Right renal pelvis (tissue), 4 donors: Measurements from ENCODE around the gene DBR1. TPM values are rescaled to one million over a fixed set of nuclear protein-coding genes. Genes with fewer than 3 reads are reported as not detected.
A peak's percentile ranks its signal among the peaks of the same experiment; 100 is the strongest.
"Not testable (repeated sequence)": the region's sequence is repeated elsewhere in the genome, so short reads cannot be mapped to it uniquely, and the experiment has no call there.

Experiments
- DNase-seq, 4 donors: peaks; one replicate each; pipeline ENCODE4 v3.0.0-alpha.2; 2013; ENCODE audit warnings: low read depth in 4 of 4, low spot score in 3 of 4, missing footprints in 1 of 4
- polyA plus RNA-seq, 4 donors: library from polyadenylated mRNA; unstranded; fragments of 120-200 nt; gene quantifications; one replicate each; pipeline ENCODE4 v1.2.1, GENCODE V29; 2013; ENCODE audit not compliant: insufficient read length in 4 of 4

The DBR1 gene
- polyA plus RNA-seq, 4 donors = 18.6 to 24.7 (median 23.6) TPM

DNA sequence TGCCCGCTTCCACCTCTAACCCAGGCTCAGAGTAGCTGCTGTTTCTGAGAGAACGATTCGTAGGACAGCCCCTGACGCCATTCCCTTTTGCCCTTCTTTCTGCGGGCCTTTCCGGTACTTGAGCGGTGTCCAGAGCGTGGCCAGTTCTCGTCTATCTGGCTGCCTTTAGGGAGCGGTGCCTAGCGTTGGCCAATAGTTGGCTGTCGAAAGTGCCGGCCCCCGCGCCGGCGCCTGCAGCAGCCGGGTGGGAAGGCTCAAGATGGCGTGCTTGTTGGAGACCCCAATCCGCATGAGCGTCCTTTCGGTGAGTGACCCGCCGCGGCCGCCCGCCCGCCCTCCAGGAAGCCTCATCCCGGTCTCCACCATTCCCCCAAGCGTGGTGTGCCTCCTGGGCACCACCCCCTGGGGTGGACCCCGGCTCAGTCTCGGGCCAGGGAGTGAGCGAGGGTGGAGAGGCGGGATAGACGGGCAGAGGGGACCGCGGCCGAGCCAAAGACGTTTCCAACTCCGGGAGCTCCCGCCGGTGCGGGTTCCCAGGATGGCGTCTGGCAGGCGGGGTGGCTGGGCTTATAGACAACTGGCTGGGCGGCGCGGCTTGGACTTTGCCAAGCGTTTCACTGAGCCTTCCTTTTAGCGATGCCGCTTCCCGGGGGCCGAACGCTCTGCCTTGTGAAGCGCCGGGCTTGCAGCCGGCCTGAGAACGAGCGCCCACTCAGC is 12.7 kb upstream of the DBR1 start, which contains the start of gene ARMC8:
TSS of gene ARMC8 (plus strand) at position 6 of the 717 bp plus-strand sequence. CDS start at position 260, 254 bp downstream.
- peak in 3 of 4 donors; percentile 29 to 90 (median 84) for DNase-seq

DNA sequence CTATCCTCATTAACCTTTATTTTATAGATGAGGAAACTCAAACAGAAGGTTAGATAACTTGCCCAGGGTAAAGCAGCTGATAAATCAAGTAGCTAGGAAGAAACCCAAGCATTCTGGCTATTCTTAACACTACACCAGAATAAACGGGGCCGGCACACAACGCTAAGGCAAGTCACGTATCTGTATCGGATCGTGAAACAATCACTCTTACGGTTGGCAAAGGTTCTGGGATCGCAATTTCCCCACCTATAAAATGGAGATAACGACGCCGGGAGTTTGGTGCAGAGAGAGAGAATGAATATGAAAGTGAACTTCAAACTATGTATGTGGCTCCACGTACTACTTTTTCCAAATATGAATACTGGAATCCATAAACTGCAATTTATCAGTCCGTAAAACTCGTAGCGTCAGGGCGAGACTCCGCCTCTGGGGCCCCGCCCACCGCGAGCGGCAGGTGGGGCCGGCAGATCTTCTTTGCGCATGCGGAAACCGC is 12.1 kb upstream of the DBR1 start:
- DNase-seq = peak in 2 of 4 donors; percentile 81 to 82

DNA sequence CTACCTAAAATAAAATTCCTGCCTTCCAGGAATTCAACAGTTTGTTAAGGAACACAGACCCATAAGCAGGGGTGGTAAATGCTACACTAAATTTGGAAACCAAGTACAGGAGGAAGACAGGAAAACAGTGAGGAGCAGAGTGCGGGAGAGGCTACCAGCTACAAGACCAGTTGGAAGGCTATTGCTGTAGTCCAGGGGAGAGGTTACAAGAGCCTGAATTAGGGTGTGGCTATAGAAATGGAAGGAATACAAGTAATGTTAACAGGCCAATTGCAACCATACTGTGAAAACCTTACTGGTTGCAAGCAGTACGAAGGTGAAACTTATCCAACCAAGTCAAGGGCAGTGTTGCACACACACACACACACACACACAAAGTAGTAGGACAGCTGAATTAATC is 11.5 kb upstream of the DBR1 start:
- DNase-seq = no peak

DNA sequence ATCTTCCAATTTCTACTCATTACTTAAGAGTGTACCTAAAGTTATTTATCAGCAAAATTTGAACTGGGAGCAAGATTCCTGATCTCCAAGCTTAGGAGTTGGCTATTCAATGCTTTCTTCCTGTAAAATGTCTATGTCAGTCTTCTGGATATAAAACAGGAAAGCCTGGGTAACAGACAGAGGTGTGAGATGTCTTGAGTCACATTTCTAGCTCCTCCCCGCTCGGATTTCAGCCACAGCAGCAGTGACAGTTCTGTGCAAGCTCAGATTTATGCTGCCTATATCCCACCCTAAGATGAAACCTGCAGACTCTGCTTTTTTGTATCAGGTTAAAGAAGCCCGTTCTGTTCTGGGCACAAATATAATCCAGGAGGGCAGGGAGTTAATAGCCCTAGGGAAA is 10.3 kb upstream of the DBR1 start:
- no peak for DNase-seq

DNA sequence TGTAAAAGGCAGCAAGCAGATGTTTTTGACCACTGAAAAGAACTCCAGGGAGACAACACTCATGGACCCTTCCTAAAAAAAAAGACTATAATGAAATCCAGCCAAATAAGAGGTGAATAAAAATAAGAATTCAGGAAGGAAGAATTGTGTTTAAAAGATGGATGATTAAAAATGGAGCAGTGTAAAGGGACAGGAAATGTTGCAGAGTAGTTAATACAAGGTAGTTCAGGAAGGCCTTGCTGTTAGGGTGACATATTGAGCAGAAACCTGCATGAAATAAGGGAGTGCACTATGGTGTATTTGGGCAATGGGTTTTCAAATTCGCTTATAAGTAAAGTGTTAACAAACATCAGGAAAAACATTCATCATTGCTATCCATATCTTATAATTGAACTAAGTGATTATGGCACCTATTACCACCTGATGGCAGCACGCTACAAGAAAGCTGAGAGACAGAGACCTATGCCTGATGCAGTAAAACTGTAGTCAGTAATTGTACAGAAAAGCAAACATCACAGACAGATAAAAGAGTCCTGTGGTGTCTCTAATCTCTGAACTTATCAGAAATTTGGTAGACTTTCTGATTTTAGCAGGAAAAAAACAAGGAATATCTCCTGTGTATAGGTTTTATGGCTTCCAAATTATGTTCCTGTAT is 5.8 kb upstream of the DBR1 start:
- no peak for DNase-seq

DNA sequence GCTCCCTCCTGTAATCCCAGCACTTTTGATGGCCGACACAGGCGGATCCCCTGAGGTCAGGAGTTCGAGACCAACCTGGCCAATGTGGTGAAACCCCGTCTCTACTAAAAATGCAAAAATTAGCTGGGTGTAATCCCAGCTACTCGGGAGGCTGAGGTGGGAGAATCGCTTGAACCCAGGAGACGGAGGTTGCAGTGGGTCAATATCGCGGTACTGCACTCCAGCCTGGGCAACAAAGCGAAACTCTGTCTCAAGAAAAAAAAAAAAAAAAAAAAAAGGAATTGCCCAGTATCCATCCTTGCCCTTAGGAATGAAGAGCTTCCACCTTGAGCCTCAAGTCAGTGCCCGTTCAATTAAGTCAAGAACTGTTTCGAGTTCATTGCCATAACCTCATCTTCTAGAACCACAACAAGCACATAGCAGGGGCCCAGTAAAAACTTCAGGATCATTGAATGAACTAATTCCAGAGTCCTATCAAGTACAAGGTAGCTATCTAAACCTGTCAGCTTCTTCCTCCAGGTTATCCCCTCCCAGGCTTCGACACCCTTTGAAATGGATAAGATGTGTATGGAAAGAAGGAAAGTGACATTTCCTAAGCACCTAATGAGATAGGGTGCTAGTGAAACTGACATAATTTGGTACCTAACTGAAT is 826 bp downstream of the DBR1 start:
- no peak for DNase-seq

DNA sequence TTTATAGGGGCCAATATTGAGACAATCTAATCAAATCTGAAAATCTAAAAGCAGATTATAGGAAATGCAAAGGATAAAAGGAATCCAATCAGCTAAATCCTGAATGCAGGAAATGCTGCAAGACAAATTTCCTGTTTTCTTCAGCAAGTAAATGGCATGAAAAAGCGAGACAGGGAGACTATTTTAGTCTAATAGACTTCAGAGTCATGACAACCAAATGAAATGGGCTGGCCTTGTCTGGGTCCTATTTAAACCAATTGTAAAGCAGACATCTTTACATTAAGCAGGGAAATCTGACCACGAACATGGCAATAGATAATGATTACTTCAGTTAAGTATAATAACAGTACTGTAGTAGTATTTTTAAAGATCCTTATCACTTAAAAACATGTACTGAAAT is 2.1 kb downstream of the DBR1 start:
- DNase-seq = no peak

DNA sequence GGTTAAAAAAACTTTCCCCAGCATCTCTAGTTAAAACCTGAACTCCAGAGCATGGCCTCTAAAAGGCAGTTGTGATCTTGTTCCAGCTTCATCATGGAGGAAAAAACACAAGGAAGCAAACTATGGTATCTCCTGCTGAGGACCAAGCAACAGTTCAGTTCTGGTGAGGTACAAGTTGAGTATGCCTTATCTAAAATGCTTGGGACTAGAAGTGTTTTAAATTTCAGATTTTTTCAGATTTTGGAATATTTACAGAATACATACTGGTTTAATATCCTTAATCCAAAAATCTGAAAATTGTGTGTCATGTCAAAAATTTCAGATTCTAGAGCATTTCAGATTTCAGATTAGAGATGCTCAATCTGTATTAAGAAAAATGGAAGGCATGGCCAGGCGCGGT is 9.7 kb downstream of the DBR1 start:
- no peak for DNase-seq

DNA sequence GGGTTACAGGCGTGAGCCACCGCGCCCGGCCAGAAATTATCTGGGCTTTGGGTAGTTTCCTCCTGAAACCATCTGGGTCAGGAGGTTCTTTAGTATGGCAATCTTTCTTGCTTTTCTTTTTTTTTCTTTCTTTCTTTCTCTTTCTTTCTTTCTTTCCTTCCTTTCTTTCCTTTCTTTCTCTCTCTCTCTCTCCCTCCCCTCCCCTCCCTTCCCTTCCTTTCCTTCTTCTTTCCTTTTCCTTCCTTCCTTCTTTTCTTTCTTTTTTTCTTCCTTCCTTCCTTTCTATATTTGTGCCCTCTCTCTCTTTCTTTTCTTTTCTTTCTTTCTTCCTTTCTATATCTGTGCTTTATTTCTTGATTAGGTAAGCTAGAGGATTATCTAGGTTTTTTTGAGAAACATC is 17.0 kb downstream of the DBR1 start:
- DNase-seq = no peak

DNA sequence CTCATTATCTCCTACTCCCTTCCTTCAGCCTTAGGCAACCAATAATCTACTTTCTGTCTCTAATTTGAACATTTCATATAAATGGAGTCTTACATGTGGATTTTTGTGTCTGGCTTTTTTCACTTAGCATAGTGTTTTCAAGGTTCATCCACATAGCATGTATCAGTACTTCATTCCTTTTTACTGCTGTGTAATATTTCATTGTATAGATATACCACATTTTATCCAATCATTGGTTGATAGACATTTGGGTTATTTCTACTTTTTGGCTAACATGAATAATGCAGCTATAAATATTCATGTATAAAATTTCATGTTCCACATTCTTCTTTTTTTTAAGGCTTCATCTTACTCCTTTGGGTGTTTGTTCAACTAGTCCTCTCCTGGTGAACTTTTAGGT is 20.2 kb downstream of the DBR1 start:
- no peak for DNase-seq

DNA sequence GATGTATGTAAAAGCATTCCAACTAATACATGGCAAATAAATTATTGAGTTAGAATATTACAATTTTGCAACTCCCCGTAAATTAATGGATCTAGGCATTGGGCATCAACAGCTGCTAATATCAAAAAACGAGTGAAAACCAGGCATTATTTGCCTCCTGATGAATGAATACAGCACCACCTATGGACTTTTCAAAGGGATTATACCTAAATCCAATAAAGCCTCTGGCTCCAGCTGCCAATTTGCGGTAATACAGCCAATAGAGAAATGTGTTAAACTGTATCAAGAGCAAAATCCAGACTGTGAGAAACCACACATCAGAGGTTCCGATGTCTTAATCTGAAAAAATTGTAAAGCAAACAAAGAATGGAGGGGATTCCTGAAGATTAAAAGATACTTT is 26.2 kb downstream of the DBR1 start:
- DNase-seq = no peak

DNA sequence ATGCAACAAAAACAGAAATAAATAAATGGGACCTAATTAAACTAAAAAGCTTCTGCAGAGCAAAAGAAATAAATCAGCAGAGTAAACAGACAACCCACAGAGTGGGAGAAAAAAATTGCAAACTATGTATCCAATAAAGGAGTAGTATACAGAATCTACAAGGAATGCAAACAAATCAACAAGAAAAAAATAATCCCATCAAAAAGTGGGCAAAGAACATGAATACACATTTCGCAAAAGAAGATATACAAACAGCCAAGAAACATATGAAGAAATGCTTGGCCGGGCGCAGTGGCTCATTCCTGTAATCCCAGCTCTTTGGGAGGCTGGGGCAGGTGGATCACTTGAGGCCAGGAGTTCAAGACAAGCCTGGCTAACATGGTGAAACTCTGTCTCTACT is 32.5 kb downstream of the DBR1 start:
- not testable (repeated sequence) for DNase-seq

DNA sequence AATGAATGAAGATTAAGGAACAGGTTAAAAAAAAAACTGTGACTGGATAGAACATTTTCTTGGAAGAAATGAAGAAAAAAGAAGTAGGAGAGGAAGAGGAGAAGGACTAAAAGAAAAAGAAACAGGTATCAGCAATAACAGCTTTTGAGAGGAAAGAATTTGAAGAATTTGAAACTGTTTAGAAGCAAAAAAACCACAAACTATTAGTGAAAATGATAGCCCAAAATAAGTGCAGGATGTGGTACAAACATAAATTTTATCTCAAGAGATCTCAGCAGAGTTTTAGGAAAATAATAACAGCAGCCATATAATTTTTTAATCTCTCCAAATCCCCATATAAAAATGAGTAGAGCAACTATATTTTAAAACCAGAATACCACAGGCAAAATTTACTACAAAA is 33.8 kb downstream of the DBR1 start:
- no peak for DNase-seq

DNA sequence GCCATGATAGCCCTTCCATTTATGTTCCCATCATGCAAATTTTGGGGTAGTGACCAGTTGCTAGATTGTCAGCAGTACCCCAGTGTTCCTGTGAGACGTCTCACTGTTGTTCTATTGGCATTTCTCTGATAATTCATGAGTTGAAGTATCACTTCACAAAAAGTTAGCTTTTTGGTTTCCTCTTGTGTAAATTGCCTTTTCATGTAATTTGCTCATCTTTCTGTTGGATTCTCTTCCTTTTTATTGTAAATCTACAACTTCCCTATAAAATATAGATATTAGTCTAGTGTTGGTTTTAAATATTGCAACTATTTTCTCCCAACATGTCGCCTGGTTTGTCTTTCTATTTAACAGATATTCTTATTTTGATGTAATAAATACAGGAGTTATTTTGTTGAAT is 35.0 kb downstream of the DBR1 start:
- DNase-seq = no peak

DNA sequence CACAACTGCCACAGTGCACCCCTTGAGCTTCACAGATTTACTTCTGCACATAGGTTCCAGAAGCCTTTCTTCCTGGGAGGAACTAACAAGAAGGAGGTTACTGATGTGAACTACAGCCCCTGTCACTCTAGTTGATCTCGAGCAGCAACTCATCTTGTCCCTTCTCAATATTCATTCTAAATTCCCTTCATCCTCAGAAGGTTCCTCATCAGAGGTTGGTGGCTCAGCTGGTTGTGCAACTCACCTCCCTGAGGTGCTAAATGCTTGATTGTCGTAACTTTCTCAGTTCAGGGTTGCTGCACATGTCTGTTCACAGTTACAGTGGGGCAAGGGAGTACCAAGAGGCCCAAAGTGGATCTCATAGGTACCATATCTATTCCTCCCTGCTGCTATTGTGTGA is 36.9 kb downstream of the DBR1 start:
- DNase-seq = no peak

DNA sequence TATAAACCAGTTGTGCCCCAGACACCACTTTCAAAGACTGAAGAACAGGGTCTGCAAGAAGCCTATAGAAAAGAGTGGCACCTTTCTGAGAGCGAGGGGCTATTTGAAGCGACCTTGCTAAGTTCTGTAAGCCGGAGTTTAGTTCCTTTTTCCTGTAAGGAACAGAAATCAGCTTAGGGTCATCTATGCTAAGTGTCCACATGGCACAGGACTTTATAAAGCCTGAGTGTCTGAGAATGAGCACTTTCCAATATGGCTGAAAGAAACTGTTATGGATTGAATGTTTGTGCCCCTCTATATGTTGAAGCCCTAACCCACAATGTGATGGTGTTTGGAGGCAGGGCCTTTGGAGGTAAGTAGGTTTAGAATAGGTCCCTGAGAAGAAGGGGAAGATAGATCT is 38.5 kb downstream of the DBR1 start:
- no peak for DNase-seq

DNA sequence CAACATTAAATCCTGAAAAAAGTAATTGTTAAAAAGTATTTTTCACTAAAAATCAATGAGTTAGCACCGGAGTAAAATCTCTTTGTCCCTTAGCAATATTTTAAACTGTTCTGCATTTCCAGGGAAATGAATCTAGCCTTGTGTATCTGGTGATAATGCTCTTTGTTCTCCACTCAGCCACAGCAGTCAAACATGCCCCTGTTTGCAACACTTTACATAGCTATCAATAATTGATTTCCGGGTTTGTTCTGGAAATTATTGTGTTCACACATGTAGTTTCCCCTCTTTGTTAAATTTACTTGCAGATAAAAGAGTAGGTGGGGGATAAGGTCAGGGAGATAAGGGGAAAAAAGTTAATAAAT is 38.9 kb downstream of the DBR1 start:
- no peak for DNase-seq

DNA sequence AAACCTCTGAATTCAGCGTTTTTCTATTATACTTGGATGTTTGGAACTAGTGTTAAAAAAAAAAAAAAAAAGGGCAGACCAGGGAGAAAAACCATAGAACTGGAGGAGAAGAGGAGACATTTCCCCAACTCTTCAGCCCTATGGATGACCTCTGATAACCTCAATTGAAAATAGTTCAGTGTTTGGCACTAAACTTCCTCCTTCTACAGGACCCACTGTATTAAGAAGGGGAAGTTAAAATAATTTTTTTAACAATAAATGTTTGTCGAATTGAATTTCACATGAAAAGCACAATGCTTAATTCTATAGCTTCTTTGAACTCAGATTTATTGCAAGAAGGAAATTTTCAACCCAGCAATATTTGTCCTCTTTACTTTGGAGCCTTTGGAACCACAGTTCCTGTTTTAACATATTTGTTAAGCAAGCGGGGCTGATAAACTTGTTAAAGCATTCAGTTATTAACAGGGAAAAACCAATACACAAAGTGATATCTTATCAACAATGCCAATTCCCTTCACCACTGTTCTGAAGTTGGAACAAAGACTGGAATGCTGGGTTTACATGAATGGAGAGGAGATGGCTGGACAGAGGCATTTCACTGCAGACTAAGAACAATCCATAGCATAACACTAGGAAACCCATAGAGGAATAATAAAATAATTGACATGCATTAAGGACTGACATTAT is 39.4 kb downstream of the DBR1 start:
- no peak for DNase-seq

DNA sequence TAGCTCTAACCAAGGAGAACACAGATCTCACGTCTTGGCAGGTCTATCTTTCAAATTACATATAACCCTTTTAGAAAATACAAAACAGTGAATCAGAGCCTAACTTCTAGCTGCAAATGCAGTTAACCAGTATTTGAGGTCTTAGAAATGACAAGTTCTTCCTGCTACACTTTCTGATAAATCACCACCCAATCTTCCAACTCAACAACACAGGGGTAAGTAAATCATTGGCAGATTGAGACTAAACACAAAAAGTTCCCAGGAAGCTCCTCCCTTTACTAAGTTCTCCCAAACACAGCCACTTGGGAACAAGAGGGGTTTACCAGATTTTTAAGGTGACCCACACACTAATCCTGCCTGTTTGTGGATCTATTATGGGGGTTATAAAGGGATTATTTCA is 42.5 kb downstream of the DBR1 start, which contains the start of gene A4GNT:
TSS of gene A4GNT (minus strand) at position 152 of the 400 bp plus-strand sequence. CDS start 1,134 bp downstream, outside the sequence.
- DNase-seq = no peak

DNA sequence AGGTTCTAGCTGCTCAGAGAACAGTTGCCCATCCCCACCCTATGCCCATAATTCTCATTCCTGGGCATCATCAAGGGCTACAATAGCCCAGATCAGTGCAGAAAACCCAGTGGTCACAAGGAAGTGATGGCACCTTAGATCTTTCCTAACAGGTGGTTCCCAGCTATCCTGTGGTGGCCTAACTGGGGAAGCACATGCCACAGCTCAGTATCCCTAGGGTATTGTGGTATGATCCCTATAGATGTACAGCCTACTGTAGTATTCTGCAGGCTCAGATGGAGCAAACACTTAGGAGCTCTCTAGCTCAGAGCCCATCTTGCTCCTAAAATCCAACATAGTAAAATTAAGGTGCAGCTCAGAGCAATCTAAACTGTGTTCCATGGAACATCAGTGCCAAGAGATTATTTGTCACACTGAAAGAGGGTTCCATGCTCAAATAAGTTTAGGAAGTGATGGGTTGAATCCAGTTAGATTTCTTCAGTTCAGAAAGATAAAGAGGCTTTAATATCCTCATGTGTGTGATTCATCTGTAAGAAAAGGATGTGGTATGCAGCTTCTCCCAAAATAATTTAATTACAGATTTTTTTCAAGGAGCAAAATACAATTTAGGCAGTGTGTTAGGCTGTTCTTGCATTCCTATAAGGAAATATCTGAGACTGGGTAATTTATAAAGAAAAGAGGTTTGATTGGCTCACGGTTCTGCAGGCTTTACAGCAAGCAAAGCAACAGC is 46.9 kb downstream of the DBR1 start:
- no peak for DNase-seq
